Measurements from ENCODE around the gene APBA2.

The APBA2 gene

DNA sequence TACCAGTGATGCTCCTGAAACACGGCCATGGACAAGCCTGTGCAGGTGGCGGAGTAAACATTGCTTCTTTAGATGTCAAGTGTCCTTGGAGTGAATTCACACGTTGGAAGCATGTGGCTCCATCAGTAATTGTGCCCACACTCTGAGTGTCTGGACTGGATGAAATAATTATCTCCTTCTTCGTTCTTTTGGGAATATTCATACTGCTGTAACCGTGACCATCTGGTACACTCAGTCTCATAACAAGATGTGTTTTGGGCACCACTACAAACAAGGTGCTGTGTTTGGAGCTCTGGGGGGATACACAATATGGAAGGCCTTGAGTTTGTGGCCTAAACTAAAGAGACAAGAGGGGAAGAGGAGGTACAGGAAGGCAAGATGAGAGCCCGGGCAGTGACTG is 165.6 kb downstream of the APBA2 start:
- no peaks in the 10 kb centered on the region for H3K4me1 ChIP-seq (ENCODE audit: low read length)
- H3K4me2 ChIP-seq (ENCODE audit: low read length), result no peak overlapping the region
- no peak overlapping the region for H2AFZ ChIP-seq (ENCODE audit: low read depth, low read length)
- no peaks in the 10 kb centered on the region for H3K79me2 ChIP-seq (ENCODE audit: low read length)
- no peaks in the 10 kb centered on the region for H3K27me3 ChIP-seq (ENCODE audit: low read depth, low read length)
- H3K9ac ChIP-seq (ENCODE audit: low read length), result no peak overlapping the region
- no peak for TF ChIP-seq EZH2phosphoT487 (IDR thresholded peaks at IDR 0.05; ENCODE audit: low read depth)
- TF ChIP-seq, protein P1, sequence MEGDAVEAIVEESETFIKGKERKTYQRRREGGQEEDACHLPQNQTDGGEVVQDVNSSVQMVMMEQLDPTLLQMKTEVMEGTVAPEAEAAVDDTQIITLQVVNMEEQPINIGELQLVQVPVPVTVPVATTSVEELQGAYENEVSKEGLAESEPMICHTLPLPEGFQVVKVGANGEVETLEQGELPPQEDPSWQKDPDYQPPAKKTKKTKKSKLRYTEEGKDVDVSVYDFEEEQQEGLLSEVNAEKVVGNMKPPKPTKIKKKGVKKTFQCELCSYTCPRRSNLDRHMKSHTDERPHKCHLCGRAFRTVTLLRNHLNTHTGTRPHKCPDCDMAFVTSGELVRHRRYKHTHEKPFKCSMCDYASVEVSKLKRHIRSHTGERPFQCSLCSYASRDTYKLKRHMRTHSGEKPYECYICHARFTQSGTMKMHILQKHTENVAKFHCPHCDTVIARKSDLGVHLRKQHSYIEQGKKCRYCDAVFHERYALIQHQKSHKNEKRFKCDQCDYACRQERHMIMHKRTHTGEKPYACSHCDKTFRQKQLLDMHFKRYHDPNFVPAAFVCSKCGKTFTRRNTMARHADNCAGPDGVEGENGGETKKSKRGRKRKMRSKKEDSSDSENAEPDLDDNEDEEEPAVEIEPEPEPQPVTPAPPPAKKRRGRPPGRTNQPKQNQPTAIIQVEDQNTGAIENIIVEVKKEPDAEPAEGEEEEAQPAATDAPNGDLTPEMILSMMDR (IDR thresholded peaks at IDR 0.05; ENCODE audit: low read depth, low read length), result no peak
- no peak overlapping the region for H3K4me3 ChIP-seq (ENCODE audit: low read length)
- H3K27ac ChIP-seq (ENCODE audit: low read length), result no peak overlapping the region
- no peaks in the 10 kb centered on the region for H4K20me1 ChIP-seq (ENCODE audit: insufficient read depth, low read length)
- H3K36me3 ChIP-seq (replicated peaks; ENCODE audit: low read depth, low read length), result no peaks in the 10 kb centered on the region
- H3K9me3 ChIP-seq (ENCODE audit: insufficient read depth, low read length), result no peaks in the 10 kb centered on the region

DNA sequence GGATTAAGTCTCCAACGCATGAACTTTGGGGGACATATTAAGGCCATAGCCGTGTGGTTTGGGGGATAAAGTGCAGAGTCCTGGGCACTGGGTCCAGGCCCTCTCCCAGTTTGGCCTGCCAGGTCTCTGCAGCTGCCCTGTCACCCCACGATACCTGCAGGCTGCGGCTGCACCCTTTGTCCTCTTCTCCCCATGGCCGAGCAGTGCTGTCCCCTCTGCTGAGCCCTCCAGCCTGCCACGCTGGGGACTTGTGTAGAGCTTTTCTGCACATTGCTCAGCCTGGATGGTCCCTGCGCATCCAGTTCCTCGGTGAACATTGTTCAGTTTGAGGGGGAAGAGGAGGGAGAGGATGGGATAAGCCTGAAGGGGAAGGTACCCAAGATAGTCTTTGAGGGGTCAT is 167.2 kb downstream of the APBA2 start:
- Histone ChIP-seq H3K36me3 (replicated peaks; ENCODE audit: low read depth, low read length) (no peaks in the 10 kb centered on the region), H3K79me2 (ENCODE audit: low read length) (no peaks in the 10 kb centered on the region), H3K9ac (ENCODE audit: low read length) (no peak overlapping the region), H3K27me3 (ENCODE audit: low read depth, low read length) (no peaks in the 10 kb centered on the region), H3K9me3 (ENCODE audit: insufficient read depth, low read length) (no peaks in the 10 kb centered on the region), H3K4me1 (ENCODE audit: low read length) (no peaks in the 10 kb centered on the region), H3K4me3 (ENCODE audit: low read length) (no peak overlapping the region), H2AFZ (ENCODE audit: low read depth, low read length) (no peak overlapping the region), H4K20me1 (ENCODE audit: insufficient read depth, low read length) (no peaks in the 10 kb centered on the region), H3K27ac (ENCODE audit: low read length) (no peak overlapping the region), H3K4me2 (ENCODE audit: low read length) (no peak overlapping the region)
- no peak for TF ChIP-seq EZH2phosphoT487 (IDR thresholded peaks at IDR 0.05; ENCODE audit: low read depth)
- TF ChIP-seq, protein P1 (IDR thresholded peaks at IDR 0.05; ENCODE audit: low read depth, low read length), result no peak

DNA sequence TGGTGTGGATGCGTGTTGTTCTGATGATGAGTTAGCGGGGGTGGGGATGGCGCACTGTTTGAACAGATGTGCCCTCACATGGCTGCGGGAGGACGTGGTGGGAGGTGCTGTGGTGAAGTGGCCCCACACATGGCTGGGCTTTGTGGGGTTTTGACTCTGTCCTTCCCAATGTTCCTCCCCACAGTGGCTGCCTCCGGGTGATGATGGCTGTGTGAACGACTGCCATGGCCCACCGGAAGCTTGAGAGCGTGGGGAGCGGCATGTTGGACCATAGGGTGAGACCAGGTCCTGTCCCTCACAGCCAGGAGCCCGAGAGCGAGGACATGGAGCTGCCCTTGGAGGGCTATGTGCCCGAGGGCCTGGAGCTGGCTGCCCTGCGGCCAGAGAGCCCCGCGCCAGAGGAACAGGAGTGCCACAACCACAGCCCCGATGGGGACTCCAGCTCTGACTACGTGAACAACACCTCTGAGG is 167.9 kb downstream of the APBA2 start:
- Histone ChIP-seq H3K79me2 (ENCODE audit: low read length) (no peaks in the 10 kb centered on the region), H3K9me3 (ENCODE audit: insufficient read depth, low read length) (no peaks in the 10 kb centered on the region), H3K4me3 (ENCODE audit: low read length) (no peak overlapping the region), H3K36me3 (replicated peaks; ENCODE audit: low read depth, low read length) (no peaks in the 10 kb centered on the region), H2AFZ (ENCODE audit: low read depth, low read length) (no peak overlapping the region), H3K27me3 (ENCODE audit: low read depth, low read length) (no peaks in the 10 kb centered on the region), H4K20me1 (ENCODE audit: insufficient read depth, low read length) (no peaks in the 10 kb centered on the region), H3K27ac (ENCODE audit: low read length) (no peak overlapping the region), H3K4me1 (ENCODE audit: low read length) (peaks cover under 1% of the 10 kb centered on the region; the same call in 1 of the 2 replicates), H3K9ac (ENCODE audit: low read length) (no peak overlapping the region), H3K4me2 (ENCODE audit: low read length) (no peak overlapping the region)
- no peak for TF ChIP-seq EZH2phosphoT487 (IDR thresholded peaks at IDR 0.05; ENCODE audit: low read depth)

DNA sequence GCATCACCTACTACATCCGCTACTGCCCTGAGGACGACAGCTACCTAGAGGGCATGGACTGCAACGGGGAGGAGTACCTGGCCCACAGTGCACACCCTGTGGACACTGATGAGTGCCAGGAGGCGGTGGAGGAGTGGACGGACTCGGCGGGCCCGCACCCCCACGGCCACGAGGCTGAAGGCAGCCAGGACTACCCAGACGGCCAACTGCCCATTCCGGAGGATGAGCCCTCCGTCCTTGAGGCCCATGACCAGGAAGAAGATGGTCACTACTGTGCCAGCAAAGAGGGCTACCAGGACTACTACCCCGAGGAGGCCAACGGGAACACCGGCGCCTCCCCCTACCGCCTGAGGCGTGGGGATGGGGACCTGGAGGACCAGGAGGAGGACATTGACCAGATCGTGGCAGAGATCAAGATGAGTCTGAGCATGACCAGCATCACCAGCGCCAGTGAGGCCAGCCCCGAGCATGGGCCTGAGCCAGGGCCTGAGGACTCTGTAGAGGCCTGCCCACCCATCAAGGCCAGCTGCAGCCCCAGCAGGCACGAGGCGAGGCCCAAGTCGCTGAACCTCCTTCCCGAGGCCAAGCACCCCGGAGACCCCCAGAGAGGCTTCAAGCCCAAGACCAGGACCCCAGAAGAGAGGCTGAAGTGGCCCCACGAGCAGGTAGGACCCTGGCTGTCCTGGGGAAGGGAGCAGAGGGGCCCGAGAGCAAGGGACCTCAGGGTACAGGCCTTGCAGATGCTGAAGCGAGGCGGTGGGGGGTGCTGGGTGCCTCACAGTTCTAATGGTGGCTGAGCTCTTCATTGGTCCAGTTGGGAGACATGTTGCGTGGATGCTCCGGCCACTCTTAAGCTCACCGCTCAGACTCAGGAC is 168.6 kb downstream of the APBA2 start:
- Histone ChIP-seq H3K9ac (ENCODE audit: low read length) (no peak overlapping the region), H3K27me3 (ENCODE audit: low read depth, low read length) (no peaks in the 10 kb centered on the region), H3K4me1 (ENCODE audit: low read length) (peaks cover 6% of the 10 kb centered on the region; the same call in 1 of the 2 replicates), H2AFZ (ENCODE audit: low read depth, low read length) (no peak overlapping the region), H3K36me3 (replicated peaks; ENCODE audit: low read depth, low read length) (no peaks in the 10 kb centered on the region), H4K20me1 (ENCODE audit: insufficient read depth, low read length) (no peaks in the 10 kb centered on the region), H3K27ac (ENCODE audit: low read length) (no peak overlapping the region), H3K4me2 (ENCODE audit: low read length) (no peak overlapping the region), H3K9me3 (ENCODE audit: insufficient read depth, low read length) (no peaks in the 10 kb centered on the region), H3K4me3 (ENCODE audit: low read length) (no peak overlapping the region), H3K79me2 (ENCODE audit: low read length) (no peaks in the 10 kb centered on the region)
- TF ChIP-seq EZH2phosphoT487 (IDR thresholded peaks at IDR 0.05; ENCODE audit: low read depth), result no peak
- TF ChIP-seq, protein P1 (IDR thresholded peaks at IDR 0.05; ENCODE audit: low read depth, low read length), result no peak
